HG03135 (cell line): ENCODE results near the gene THAP11.
"Not testable (repeated sequence)": the region's sequence is repeated elsewhere in the genome, so short reads cannot be mapped to it uniquely, and the experiment has no call there.

Source experiments
- ATAC-seq: cut with Tn5 transposase; IDR thresholded peaks from one replicate; pipeline ENCODE4 v1.9.1; 2021; ENCODE audit warnings: mild to moderate bottlenecking, moderate library complexity; ENCODE audit not compliant: unreplicated experiment

Gene THAP11

DNA sequence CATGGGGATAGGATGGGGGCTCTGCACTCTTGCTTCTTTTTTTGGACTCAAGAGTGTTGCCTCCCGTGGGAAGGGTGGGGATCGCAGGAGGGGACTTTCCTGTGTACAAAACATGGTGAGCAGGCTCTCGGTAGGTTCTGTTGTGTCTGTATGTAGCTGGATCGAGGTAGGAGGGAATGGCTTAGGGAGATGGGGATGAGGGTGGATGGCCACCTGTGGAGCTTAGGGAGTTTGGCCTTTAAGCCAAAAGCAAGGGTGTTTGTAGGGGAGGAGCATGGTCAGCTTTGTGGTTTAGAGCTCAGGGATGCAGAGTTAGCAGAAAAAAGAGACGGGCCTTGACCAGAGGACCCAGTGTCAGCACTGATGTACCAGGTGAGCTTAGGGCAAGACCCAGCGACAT is 19.8 kb downstream of the THAP11 start:
- no peak for ATAC-seq

DNA sequence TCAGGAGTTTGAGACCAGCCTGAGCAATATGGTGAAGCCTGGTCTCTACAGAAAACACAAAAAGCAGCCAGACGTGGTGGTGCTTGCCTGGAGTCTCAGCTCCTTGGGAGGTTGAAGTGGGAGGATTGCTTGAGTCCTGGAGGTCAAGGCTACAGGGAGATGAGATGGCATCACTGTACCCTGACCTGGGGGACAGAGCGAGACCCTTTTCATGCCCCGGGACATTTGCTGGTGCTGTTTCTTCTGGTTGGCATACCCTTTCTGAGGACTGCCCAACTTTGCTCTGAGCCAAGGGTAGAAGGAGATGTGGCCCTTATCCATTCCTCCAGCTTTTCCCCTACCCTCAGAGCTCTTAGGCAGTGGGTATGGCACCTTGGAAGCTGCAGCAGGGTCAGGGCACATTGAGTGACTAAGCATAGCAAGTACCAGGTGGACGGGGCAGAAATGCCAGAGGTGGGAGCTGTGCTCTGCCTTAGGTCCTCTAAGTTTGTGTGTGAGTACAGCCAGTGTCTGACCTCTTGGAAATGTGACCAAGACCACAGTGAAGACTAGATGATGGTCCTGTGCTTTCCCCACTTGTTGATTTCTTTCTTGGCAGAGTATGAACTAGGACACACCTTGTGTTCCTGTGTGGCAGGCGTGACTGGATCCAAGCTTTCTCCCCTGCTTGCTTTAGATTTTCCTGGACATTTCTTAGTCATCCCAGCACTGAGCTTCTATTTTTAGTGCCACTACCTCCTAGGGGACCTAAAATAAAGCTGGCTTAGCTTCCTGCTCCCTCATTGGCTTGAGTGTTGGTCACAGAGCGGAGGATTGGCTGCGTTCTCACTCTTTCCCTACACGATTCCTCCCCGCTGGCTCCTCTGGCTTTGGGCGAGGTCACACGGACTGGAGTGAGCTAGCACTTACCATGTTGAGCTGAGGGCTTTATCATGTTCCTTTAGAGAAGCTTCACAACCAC is 20.8 kb downstream of the THAP11 start:
- no peak for ATAC-seq

DNA sequence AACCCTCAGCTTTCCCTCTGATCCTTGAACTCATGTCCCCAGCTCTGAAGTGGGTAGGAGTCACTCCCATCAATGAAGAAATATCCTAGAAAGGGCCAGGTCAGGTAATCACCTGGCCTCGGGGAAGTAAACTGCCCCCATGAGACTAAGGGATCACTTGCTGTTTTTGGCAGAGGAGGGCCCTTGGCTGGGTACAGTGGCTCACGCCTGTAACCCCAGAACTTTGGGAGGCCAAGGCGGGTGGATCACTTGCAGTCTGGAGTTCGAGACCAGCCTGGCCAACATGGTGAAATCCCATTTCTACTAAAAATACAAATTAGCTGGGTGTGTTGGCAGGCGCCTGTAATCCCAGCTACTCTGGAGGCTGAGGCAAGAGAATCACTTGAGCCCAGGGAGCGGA is 21.9 kb downstream of the THAP11 start:
- ATAC-seq: not testable (repeated sequence)

DNA sequence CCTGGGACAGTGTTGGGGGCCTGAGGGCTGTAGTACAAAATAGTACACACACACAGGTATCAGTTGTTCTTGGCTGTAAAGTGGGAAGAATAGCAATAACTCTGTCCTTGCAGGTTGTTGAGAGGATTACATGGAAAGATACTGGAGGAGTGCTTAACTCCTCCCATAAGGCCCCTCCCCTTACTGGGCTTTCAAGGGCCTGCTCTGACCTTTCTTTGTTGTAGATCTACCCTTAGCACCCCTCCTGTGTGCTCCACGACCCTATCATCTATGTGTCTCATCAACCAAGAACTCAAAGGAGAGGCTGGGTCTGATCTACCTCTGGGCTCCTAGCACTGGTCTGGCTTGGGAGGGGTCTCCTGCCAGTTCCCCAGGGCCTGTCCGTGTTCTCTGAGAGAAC is 22.5 kb downstream of the THAP11 start:
- no peak for ATAC-seq

- ATAC-seq: no peak
Observed at GRCh38 chr16:67865318-67865717, 23.2 kb downstream of the THAP11 start.

DNA sequence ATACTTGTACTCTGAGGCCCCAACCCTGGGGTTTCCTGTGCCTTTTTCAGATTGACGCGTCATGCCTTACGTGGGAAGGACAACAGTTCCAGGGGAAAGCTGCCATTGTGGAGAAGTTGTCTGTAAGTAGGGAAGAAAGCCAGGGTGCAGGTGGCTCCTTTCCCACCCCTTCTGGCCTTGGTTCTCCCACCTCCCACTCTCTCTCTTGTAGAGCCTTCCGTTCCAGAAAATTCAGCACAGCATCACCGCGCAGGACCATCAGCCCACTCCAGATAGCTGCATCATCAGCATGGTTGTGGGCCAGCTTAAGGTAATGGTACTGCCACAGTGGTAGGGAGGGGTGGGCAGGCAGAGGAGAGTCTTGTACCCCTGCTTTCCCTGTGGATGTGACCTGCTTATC is 26.2 kb downstream of the THAP11 start:
- no peak for ATAC-seq

DNA sequence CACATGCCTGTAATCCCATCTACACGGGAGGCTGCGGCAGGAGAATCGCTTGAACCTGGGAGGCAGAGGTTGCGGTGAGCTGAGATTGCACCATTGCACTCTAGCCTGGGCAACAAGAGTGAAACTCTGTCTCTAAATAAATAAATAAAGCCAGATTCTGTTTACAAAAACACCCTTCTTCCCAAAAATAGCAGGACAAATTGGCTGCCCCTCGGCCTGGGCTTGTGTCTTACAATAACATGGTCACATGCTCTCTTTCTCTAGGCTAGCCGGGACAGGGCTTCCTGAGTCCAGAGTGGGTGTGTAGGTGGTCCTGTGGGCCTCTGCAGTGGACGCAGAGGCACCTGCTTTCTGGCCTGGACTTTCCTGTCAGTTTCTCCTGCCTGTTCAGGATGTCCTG is 27.5 kb downstream of the THAP11 start:
- no peak for ATAC-seq

GRCh38 chr16:67871256-67871655 is 29.1 kb downstream of the THAP11 start:
- no peak for ATAC-seq

- no peak for ATAC-seq
Observed at GRCh38 chr16:67872131-67872630, 30.1 kb downstream of the THAP11 start.

- ATAC-seq: peak; percentile 79
Observed at GRCh38 chr16:67872631-67873434, 30.7 kb downstream of the THAP11 start, which contains the start of gene EDC4. Gene EDC4 (plus strand): TSS chr16:67873052. CDS start chr16:67873262, 210 bp downstream.

DNA sequence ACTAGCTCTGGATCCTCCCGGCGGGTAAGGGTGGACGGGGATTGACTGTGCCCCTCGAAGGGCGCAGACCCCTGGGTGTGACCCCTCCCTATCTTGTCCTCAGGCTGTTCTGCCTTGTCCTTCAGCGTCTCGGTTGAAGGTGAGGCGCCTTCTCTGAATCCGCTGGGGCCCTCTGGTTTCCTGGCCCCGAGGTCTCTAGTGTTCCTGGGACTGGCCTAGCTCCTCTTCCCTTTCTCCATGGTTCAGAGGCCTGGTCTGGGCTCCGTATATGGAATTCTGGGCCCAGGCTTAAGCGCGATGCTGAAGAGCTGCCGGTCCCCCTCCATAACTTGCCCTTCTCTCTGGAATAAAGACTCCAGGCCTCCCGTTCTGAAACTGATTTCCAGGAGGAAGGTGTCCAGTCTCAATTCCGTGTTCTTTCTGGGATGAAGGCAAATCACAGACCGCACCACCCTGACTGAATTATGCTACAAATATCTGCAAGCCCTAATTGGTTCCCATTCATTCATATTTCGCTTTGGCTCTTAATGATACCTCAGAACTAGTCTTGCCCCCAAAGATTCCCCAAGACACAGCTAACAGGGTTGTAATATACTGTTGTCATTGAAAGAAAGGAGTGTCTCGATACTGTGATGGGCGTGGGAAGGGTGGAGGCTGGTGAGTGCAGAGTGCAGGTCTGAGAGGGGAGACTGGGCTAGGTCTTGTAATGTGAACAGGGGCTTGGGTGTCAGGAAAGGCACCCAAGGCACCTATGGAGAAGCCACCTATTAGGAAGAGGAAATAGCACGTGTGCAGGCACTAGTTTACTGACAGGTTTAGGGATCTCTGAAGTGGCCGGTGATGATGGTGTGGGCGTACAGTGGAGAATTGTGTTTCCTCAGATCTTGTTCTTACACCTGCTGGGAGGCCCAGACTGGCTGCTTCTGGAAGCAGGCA is 31.6 kb downstream of the THAP11 start:
- ATAC-seq: peak; percentile 20

- no peak for ATAC-seq
Observed at GRCh38 chr16:67874372-67874771, 32.3 kb downstream of the THAP11 start.

DNA sequence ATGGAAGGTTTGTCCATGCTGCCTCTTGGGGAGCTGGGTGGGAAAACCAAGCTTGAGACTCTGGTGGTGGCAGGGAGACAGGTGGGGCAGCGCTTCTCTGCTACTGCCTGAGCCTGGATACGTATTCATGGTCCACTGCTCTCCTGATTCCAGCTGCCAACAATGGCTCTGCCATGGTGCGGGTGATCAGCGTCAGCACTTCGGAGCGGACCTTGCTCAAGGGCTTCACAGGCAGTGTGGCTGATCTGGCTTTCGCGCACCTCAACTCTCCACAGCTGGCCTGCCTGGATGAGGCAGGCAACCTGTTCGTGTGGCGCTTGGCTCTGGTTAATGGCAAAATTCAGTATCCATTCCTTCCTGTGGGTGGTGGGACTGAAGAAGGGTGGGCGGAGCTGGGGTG is 34.9 kb downstream of the THAP11 start:
- no peak for ATAC-seq

GRCh38 chr16:67878232-67878631 is 36.1 kb downstream of the THAP11 start:
- ATAC-seq: no peak

DNA sequence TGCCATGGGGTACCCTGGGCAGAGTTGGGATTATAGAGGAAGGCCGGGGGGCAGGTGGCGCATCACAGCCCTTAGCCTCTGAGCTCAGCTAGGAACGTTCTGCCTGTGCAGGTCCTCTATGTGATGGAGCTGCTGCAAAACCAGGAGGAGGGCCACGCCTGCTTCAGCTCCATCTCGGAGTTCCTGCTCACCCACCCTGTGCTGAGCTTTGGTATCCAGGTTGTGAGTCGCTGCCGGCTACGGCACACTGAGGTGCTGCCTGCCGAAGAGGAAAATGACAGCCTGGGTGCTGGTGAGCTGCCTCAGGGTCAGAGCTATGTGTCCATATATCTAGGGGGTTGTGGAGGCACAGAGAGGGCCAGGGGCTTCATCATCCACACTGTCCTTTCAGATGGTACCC is 36.7 kb downstream of the THAP11 start:
- no peak for ATAC-seq

- ATAC-seq: no peak
Observed at GRCh38 chr16:67879462-67879861, 37.3 kb downstream of the THAP11 start.

DNA sequence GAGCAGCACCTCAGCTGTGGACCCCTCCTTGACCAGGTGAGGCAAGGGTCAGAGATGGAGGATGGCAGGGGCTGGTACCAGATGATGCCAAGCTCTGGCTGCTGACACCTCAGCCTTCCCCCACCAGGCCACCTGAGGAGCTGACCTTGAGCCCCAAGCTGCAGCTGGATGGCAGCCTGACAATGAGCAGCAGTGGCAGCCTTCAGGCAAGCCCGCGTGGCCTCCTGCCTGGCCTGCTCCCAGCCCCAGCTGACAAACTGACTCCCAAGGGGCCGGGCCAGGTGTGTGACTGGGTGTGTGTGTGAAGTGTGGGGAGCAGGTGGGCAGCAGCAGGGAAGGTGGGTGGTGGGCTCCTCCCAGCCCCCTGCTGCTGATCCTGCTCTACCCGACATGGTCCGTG is 37.8 kb downstream of the THAP11 start:
- ATAC-seq: no peak

- ATAC-seq: no peak
Observed at GRCh38 chr16:67880584-67880983, 38.5 kb downstream of the THAP11 start.

DNA sequence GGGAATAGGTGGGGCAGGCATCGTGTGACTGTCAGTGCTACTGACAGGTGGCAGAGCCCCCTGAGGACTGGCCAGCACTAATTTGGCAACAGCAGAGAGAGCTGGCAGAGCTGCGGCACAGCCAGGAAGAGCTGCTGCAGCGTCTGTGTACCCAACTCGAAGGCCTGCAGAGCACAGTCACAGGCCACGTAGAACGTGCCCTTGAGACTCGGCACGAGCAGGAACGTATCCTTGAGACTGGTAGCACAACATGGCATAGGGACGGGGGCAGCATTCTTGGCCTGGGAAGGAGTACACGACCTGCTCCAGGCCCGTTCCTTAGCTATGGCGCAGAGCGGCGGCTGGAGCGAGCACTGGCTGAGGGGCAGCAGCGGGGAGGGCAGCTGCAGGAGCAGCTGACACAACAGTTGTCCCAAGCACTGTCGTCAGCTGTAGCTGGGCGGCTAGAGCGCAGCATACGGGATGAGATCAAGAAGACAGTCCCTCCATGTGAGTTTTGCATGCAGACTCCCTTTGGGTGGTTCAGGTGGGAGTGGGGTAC is 39.6 kb downstream of the THAP11 start:
- no peak for ATAC-seq
